NCI-H2107 treated with DMSO at 0.1 percent for 48 hours (cell line): Measurements from ENCODE around the gene DST.
"Not testable (repeated sequence)": the region's sequence is repeated elsewhere in the genome, so short reads cannot be mapped to it uniquely, and the experiment has no call there.

ENCODE experiments used
- DNase-seq: peaks from one replicate; lab custom pipeline; 2025; ENCODE audit not compliant: unreplicated experiment; lab: John Stamatoyannopoulos, UW

Gene DST

GRCh38 chr6:56518995-56519767, 123.5 kb downstream of the DST start:
- no peak for DNase-seq

GRCh38 chr6:56517155-56517745, 125.4 kb downstream of the DST start:
- no peak for DNase-seq

GRCh38 chr6:56516003-56516402, 126.7 kb downstream of the DST start:
- DNase-seq: no peak

GRCh38 chr6:56515081-56515905, 127.4 kb downstream of the DST start:
- no peak for DNase-seq

GRCh38 chr6:56514395-56514794, 128.3 kb downstream of the DST start:
- no peak for DNase-seq

DNA sequence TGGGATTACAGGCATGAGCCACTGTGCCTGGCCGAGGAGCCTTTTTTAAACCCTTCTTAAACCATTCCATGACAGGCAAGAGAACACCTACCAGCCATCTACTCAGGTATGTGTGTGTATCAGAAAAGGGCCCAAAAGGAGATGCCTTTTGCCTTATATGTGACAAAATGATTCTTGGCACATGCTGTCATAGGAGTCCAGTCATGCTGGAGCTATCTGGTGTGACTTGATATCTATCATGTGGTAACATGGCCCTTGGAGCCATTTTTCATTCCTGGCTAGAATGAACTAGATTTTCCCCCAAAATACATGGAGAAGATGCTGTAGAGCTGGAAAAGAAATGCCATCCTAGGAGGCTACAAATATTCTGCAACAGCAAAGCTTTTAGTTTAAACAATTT, 129.1 kb downstream of the DST start:
- no peak for DNase-seq

- DNase-seq: no peak
Measured at GRCh38 chr6:56511591-56511990, 131.1 kb downstream of the DST start.

- DNase-seq: no peak
Measured at GRCh38 chr6:56510984-56511531, 131.6 kb downstream of the DST start.

- no peak for DNase-seq
Measured at GRCh38 chr6:56509031-56509430, 133.7 kb downstream of the DST start.

DNA sequence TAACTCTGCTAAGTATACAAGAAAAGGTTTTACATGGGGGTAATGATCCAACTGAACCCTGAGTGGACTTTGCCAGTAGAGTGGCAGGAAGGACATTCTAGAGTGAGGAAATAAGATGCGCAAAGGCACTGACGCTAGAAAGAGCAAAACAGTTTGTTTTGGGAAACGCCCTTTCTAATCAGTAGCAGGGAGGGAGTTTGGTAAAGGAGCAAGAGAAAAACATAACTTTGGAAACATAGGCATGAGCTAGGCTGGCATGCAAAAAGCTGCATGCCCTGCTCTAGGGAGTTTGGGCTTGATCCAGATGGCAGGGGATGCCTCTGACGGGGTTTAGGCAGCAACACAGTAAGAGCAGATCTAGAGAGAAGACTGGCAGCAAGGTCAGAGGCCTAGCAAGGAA, 135.2 kb downstream of the DST start:
- no peak for DNase-seq

DNA sequence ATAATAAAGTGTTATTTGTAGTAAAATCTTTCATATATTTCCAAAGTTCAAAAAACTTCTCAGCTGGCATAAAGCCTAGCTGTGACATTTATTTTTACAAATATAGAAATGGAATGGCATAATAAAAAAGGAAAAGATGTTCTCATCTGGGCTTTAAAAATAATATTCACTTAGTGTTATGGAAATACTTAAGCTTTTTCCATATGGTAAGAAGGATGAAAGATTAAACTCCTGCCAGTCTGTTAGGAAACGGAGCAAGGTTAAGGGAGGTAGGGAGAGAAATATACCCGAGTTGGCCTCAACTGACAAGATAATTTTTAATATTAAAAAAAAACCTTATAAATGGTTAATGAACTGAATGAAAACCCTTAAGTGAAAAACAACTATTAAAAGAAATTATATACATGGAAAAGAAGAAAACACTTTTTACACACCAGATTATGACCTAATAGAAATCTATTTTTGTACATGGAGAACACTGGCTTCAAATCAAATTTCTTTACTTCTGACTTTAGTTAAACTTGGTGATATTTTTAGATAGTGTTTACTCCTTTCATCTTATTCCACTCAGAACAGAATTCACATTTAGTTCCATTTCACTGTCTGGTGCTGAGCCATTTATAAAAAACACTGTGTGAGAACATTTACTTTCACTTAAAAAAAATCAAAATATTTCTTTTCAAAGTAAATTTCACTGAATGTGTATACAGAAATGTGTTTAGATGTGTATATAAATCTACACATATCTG, 137.0 kb downstream of the DST start:
- no peak for DNase-seq

DNA sequence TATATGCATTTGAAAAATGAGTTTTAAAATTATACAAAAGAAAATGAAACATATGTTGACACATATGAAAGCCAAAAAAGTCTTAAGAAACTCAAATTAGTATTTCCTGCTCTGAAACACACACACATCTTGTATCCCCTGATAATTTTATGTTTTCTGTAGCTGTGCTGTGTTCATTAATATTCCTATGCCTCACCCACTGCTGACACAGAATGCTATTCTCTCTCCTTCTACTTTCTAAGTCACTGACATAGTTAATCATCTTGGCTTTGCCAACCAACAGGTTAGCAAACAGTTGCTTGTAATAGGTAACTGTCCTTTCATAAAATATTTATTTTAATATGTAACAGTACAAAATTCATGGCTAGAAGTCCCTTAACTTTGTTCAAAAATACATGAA, 140.7 kb downstream of the DST start:
- no peak for DNase-seq

DNA sequence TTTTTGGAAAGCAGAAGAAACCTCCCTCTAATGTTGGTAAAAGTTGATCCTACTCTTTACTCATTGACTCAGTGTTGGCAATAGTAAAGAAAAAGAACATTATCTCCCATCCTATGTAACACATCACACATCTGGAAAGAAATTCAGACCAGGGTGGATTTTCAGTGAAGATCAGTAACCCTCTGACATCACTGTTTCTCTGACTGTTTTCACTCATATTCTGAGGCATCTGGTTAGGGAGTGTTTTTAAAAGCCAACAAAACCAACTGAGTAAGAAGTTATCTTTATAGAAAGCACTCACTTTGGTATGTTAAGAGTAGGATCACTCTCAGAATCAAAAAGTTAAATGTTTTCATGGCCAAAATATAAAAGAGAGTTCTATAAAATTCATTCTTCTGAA, 143.6 kb downstream of the DST start:
- DNase-seq: no peak

DNA sequence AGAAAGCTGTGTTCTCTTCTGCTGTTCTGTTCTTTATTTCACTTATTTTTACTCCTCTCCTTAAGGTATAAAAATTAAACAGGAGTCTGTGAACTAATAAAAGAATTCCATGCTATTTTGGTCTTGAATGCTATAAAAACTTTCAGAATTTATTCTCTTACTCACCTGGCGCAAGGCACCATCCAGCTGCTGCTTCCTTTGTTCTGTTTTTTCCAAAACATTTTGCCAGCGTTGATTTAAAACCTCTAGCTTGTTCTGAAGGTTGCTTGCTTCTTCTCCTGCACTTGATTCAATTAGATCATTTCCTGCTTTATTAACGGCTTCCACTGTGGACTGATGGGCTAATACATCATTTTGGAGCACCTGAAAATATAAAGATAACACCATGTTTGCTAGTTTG, 145.0 kb downstream of the DST start:
- DNase-seq: no peak

GRCh38 chr6:56497240-56497639, 145.4 kb downstream of the DST start:
- no peak for DNase-seq

GRCh38 chr6:56496650-56497049, 146.0 kb downstream of the DST start:
- not testable (repeated sequence) for DNase-seq

DNA sequence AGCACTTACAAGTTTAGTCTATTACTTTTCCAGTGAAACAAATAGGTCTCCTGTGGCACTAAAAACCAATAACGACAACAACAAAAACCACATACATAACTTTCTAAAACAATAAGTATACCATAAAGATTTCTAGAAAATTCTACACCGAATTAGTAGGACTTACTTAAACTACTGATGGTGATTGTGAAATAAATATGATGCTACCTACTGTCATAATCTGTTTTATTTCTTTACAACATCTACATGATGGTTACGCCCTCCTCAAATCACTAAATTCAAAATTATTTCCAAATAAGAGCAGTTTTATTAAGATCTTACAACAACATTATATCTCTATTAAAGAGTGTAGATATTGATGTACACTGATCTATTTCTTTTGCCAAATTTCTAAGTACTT, 147.0 kb downstream of the DST start:
- DNase-seq: no peak

DNA sequence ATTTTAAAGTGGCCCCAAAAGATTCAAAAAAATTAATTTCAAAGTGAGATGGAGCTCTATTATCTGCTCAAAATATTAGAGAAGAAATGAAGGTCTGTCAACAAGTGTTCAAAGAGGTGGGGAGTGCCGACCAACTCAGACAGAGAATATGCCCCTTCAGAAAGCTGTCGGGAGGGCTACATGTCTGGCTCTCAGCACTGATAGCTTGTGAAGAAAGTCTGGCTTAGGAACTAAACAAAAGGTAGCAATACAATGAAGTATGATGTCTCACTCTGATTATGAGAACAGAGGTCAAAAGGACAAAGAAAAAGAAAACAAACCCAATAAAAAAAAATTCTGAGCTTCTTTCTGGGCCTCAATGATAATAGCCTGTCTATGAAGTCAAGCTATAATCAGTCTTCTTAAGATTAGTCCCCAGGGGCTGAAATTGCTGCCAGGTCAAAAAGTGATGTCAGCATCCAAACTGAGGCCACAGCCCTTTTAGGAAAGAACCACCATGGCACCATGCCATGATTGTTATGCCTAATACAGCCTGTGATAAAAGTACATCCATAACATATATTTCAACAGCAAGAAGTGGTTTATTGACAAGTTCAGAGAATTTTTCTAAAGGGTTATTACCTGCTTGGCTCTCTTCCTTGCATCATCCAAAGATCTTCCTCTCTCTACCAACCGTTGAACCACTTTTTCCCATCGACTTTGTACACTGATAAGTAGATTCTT, 150.9 kb downstream of the DST start:
- DNase-seq: no peak

DNA sequence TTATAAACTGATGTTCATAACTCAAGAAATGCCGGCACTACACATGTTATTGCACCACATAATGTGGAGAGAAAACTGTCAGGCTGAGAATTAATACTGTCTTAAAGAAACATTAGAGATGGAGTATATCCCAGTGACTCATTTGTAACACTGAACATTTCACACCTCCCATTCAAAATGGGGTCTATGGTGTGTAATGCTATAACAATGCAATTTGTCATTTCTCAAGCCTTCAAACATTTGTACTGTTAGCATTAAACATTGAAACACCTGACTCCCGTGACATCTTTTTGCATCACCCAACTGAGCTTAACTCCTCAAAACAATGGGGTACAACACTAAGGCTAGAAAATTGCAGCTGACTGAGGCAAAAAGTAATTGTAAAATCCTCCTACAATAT, 151.7 kb downstream of the DST start:
- DNase-seq: no peak

DNA sequence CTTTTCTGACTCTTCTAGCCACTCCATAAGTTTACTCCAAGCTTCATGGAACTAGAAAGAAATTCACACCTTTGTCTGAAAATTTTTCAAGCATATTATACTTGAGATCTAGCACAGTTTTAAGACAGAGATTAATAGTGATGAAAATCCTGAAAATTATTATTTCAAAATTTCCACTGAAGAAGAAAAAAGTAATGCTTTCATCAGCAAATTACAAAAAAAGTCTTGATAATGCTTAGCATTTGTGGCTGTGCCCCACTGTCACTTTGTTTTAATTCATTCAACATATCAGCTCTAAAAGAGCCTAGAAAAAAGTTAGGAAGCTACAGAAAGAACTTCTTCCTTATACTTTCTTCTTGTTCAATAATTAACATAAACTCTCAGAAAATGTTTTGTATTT, 153.1 kb downstream of the DST start:
- DNase-seq: no peak
